Measurements from ENCODE around the gene TMEM229B. TPM values are rescaled to one million over a fixed set of nuclear protein-coding genes. Genes with fewer than 3 reads are reported as not detected.
"Not testable (repeated sequence)": the region's sequence is repeated elsewhere in the genome, so short reads cannot be mapped to it uniquely, and the experiment has no call there.

TMEM229B gene
- total RNA-seq, 1 donor from 2014 or later, result 2.2 TPM

- no peak for DNase-seq (ENCODE audit: low read depth)
- no peak for TF ChIP-seq CTCF (conservative IDR thresholded peaks at IDR 0.05; ENCODE audit: low read depth, low read length)
- no peak overlapping the region for H3K4me3 ChIP-seq (ENCODE audit: low read depth, low read length)
These were observed 26.5 kb downstream of the TMEM229B start for GRCh38 chr14:67461996-67462395.

- H3K4me3 ChIP-seq (ENCODE audit: low read depth, low read length), result no peak overlapping the region
- DNase-seq (ENCODE audit: low read depth), result peak; percentile 96
- TF ChIP-seq CTCF (conservative IDR thresholded peaks at IDR 0.05; ENCODE audit: low read depth, low read length), result no peak
These were observed 27.1 kb downstream of the TMEM229B start for GRCh38 chr14:67461341-67461985.

- no peak for TF ChIP-seq CTCF (conservative IDR thresholded peaks at IDR 0.05; ENCODE audit: low read depth, low read length)
- DNase-seq (ENCODE audit: low read depth), result no peak
These were observed 29.2 kb downstream of the TMEM229B start for GRCh38 chr14:67459336-67459735.

GRCh38 chr14:67457782-67458181 lies 30.7 kb downstream of the TMEM229B start:
- H3K4me3 ChIP-seq (ENCODE audit: low read depth, low read length), result no peak overlapping the region
- TF ChIP-seq CTCF (conservative IDR thresholded peaks at IDR 0.05; ENCODE audit: low read depth, low read length), result no peak

More at GRCh38 chr14:67459336-67459735, 29.2 kb downstream of the TMEM229B start:
- H3K4me3 ChIP-seq (ENCODE audit: low read depth, low read length), result no peak overlapping the region

GRCh38 chr14:67456732-67457131 lies 31.8 kb downstream of the TMEM229B start:
- H3K4me3 ChIP-seq (ENCODE audit: low read depth, low read length), result no peak overlapping the region
- DNase-seq (ENCODE audit: low read depth), result no peak
- TF ChIP-seq CTCF (conservative IDR thresholded peaks at IDR 0.05; ENCODE audit: low read depth, low read length), result no peak

More at GRCh38 chr14:67457782-67458181, 30.7 kb downstream of the TMEM229B start:
- no peak for DNase-seq (ENCODE audit: low read depth)

GRCh38 chr14:67453575-67454300 lies 34.8 kb downstream of the TMEM229B start:
- no peak for TF ChIP-seq CTCF (conservative IDR thresholded peaks at IDR 0.05; ENCODE audit: low read depth, low read length)
- DNase-seq (ENCODE audit: low read depth), result no peak
- no peak overlapping the region for H3K4me3 ChIP-seq (ENCODE audit: low read depth, low read length)

GRCh38 chr14:67451667-67452066 lies 36.9 kb downstream of the TMEM229B start:
- DNase-seq (ENCODE audit: low read depth); H3K4me3 ChIP-seq (ENCODE audit: low read depth, low read length): not testable (repeated sequence)
